GM21737 (cell line): ENCODE results near the gene KCNK17.

Experiments
- ATAC-seq: cut with Tn5 transposase; IDR thresholded peaks from one replicate; pipeline ENCODE4 v1.9.1; 2021; ENCODE audit warnings: mild to moderate bottlenecking, moderate library complexity; ENCODE audit not compliant: unreplicated experiment

KCNK17 gene

GRCh38 chr6:39338397-39338796 is 24.2 kb upstream of the KCNK17 start:
- no peak for ATAC-seq

- ATAC-seq: no peak
Observed at GRCh38 chr6:39335780-39336545, 21.7 kb upstream of the KCNK17 start.

GRCh38 chr6:39333644-39334438 is 19.6 kb upstream of the KCNK17 start:
- ATAC-seq: no peak

- ATAC-seq: no peak
Observed at GRCh38 chr6:39330476-39330875, 16.3 kb upstream of the KCNK17 start.

GRCh38 chr6:39330057-39330456 is 15.8 kb upstream of the KCNK17 start:
- ATAC-seq: peak; percentile 82

DNA sequence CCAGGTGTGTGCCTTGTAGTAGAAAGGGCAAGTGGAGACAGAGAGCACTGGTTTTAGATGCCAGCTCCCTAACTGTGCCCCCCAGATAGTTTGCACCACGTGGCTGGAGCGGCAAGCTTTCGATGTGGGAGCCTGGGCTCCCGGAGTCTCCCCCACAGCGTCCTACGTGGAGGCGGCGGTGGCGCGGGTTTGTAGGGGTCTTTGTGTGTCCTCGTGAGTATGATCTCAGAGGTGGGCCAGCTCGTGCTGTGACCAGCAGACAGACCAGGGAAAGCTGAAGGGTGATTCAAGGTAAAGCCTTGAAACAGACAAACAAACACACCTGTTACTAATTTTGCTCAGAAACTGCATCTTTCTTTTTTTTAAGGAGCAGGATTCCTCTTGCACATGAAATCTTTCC is 13.8 kb upstream of the KCNK17 start:
- ATAC-seq: no peak

DNA sequence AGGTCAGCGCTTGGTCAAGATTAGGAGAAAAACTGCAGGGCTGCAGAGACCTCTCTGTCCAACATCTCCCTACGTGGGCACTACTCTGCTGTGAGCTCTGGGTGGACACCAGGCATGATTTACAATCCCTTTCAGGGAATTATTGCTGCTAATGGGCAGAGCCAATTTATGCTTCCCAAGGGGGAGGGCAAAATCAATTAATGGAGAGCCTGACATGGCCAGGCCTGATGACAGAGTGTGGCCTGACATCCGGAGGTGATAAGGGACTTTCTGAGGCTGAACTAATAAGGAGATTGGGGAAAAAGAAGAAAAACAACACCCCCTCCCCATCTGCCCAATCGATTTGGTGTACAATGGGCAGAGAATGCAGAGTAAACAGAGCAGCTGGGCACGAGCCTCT is 13.3 kb upstream of the KCNK17 start:
- no peak for ATAC-seq

DNA sequence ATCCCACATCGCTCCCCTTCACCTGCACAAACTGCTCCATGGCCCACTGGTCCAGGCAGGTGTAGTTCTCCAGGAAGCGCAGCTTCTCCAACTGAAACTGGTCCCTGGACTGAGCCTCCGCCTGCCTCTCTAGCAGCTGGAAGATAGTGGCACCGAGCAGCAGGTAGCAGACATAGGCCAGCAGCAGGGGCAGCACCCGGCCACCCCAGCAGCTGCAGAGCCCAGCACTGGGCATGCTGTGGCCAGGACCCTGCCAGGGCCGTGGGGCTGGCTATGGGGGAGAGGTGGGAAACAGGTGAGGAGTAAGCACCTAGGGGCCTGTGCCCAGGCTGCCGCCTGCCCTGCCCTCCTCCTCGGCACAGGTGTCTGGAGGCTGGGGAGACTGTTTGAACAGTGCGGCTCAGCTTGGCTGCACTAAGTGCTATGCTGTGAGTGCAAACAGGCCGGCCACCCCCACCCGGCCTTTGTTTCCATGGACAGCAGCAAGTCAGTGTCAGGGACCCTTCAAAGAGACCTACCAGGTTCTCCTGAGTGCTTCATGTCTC is 8.2 kb upstream of the KCNK17 start, which contains the start of gene KCNK16:
KCNK16 (minus strand) TSS at position 397 of the 545 bp plus-strand sequence; CDS start at position 235, 162 bp downstream.
- no peak for ATAC-seq

- no peak for ATAC-seq
Observed at GRCh38 chr6:39321761-39322160, 7.5 kb upstream of the KCNK17 start.

DNA sequence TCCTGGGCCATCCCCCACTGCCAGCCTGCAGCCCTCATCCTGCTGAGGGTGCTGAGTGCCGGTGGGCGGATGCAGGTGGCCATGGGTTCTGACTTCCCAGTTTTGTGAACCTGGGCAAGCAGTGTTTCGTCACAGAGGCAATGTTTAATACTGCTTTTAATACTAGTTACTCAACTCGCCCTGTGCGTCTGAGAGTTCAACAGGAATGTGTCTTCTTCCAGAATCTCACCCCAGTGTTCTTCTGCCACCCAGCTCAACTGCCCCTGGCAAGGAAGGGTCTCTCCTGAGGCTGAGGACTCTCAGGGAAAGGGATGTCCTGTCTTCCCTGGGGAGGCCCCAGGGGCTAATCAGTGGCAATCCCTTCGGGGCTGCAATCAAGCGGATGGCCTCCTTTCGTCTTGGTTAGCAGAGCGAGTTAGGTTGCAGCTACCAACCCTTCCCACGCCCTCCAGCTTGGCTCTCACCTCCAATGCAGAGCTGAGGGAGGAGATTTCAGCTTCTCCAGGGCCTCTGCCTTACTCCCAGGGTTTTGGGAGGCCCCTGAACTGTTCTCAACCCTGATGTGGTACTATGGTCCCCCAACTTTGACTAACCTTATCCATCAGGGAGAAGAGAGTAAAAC is 6.3 kb upstream of the KCNK17 start:
- ATAC-seq: no peak

DNA sequence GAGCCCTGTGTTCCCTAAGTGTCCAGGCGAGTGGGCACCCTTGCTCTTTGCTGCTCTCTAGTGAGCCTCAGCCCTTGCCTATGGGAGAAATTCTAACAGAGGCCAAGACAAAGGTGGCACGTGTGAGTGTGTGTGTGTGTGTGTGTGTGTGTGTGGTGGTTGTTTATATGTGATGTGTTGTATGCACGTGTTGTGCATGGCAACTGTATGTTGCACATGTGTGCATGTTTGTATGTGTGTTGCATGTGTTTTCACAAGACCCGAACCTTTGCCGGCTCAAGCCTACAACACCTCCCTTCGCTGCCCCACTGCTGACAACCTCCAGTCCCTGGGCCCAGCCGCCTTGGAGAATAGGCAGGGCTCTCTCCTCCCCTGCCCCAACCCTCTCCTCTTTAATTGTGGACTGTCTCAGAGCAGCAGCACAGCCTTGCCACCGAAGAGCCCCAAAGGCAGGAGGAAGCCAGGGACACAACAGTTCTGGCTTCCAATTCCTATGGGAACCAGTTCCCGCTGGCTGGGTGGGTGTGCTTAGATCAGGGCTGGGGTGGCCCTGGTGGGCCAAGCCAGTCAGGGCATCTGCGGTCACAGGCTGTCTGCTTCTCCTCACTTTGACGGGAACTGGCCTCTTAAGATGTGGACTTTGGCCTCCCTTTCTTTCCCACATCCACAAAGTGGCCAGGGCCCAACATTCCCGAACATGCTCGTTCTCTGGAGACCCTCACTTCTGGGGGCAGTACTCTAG is 5.6 kb upstream of the KCNK17 start:
- ATAC-seq: no peak

GRCh38 chr6:39317256-39317655 is 3.0 kb upstream of the KCNK17 start:
- no peak for ATAC-seq

DNA sequence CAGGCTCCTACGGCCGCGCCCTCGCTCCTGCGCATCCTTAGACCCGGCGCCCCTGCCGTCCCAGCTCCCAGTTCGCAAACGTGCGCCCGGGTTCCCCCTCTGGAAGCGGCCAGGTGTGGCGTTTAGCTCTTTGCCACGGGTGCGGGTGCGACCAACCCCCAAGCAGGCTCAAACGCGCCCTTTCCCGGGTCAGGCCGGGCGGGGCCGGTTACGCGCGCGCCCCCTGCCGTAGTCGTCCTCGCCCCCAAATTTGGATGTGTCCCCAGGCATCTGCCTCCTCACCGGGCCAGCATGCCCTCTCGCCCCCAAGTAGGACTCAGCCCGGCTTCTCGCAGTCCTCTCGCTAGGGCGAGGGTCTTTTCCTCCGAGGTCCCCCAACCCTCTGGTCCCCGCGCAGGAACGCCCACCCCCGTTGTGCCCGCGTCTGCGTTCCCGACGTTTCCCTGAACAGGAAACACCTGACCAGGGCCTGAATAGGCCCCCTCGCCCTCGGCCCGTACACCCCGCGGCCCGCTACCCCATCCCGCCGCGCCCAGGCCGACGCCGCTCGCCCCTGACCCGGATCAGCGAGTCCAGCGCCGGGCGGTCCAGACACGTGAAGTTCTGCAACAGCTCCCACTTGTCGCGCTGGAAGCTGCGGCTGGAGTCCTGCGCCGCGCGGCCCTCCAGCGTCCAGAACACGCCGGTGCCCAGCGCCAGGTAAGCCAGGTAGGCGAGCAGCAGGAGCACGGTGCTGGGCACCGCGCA is 520 bp downstream of the KCNK17 start:
- ATAC-seq: no peak

DNA sequence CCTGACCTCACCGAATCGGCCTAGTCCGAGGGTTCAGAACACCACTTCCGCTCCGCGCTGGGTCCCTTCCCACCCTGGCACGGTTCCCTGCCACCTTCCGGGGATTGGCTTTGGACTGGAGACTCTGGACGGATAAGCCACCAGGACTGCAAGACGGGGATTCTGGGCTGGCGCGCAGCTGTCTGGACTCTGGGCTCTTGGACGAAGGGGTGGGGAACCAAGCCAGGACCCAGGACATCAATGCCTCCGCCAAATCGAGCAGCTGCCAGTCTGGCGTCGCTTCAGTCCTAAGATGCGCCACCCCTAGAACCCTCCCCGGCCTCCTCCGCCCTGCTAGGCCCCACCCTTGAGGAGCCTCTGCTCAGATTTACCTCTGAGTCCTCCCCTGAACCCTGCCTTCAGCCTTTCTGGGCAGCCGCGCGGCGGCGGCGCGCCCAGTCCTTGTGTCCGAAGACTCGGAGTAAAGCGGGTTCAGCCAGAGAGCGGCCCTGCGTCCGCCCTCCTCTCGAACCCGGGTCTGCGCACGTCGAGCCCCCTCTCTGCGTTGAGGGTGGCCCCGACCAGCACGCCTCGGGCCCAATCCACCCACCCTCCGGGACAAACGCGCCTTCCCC is 1.2 kb downstream of the KCNK17 start:
- ATAC-seq: no peak

DNA sequence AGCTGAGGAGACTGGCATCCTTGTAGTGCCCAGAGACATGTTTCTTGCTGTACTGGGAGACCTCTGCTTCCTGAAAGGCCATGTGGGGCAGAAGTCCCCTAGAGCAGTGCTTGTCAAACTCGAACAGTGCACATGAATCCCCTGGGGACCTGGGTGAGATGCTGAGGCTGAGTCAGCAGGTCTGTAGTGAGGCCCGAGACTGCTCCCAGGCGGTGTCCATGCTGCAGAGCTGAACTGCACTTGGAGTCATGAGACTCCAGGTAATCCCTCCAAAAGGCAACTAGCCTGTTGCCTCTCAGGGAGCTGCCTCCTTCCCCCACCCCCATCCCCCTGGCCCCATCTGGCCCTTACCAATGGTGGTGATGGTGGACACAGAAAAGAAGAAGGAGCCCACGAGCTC is 3.7 kb downstream of the KCNK17 start:
- ATAC-seq: no peak

- ATAC-seq: no peak
Observed at GRCh38 chr6:39309942-39310531, 4.2 kb downstream of the KCNK17 start.

DNA sequence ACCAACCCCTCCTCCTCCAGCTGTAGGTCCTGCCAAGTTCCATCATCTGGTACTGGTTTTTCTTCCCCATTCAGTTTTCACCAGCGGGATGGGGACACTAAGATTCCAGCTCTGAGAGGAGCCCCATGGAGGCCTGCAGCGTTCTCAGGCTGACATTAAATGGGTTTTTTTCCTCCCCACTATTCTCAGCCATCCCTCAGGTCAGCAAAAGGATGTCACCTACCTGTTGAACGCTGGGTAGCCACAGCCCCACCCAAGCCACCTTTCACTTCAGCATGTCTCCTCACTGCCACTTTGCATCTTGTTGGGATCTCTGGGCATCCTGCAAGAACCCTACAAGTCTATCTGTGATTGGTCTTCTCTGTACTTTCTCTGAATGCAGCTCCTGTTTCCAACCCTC is 6.8 kb downstream of the KCNK17 start:
- no peak for ATAC-seq

GRCh38 chr6:39304951-39305350 is 9.3 kb downstream of the KCNK17 start:
- no peak for ATAC-seq

DNA sequence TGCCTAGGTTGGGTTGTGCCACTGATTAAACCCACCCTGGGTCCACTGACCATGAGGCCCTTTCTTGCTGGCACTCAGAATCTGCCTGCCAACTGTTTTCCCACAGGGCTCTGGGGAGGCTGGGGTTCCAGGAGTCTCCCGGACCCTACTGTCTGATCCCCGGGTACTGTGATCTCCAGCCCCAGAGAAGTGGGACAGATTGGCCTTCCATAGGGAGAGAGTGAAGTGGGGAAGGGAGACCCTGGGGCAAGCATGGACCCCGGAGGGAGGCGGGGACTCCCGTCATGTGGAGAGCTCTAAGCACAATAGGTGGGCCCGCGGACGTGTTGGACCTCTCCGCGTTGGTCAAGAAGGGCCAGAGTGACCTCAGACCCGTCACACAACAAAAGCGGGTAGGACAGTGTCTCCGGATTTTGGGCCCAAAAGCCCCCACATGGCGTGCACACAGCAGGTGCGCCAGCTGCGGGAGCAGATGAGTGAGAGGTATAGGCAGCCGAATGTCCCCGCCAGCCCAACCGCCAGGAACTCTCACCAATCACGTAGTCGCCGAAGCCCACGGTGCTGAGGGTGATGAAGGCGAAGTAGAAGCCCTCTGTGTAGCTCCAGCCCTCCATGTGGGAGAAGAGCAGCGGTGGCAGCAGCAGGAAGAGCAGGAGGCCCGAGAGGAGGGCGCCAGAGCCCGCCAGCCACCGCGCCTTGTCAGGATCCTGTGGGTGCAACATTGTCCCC is 10.6 kb downstream of the KCNK17 start:
- peak; percentile 14 for ATAC-seq
